Nephron (organoid): Measurements from ENCODE around the gene CRYBG3.

Source experiments
- H3K27ac Mint-ChIP-seq, 3 experiments: 2 replicates each; pipeline ENCODE4 v1.8.0; 2020; ENCODE audit warnings: mixed read lengths in 3 of 3, mild to moderate bottlenecking in 2 of 3, moderate library complexity in 1 of 3
- H3K27me3 Mint-ChIP-seq: 2 replicates; pipeline ENCODE4 v1.8.0; 2021; ENCODE audit warnings: low read depth, mild to moderate bottlenecking, moderate library complexity, mixed read lengths
- H3K36me3 Mint-ChIP-seq: 2 replicates; pipeline ENCODE4 v1.8.0; 2020; ENCODE audit warnings: low read depth, mixed read lengths
- H3K4me1 Mint-ChIP-seq: 2 replicates; pipeline ENCODE4 v1.8.0; 2020; ENCODE audit warnings: mixed read lengths
- H3K4me3 Mint-ChIP-seq, 3 experiments: 2 replicates each; pipeline ENCODE4 v1.8.0; 2020; ENCODE audit warnings: mild to moderate bottlenecking in 3 of 3, mixed read lengths in 3 of 3, moderate library complexity in 2 of 3
- H3K9me3 Mint-ChIP-seq: 2 replicates; pipeline ENCODE4 v1.8.0; 2020; ENCODE audit warnings: mixed read lengths
- CTCF ChIP-seq, 3 experiments: fragments of 200-600 bp; sonication (generic); IDR thresholded peaks; one replicate each; pipeline ENCODE4 v1.5.0; 2021; ENCODE audit warnings: antibody characterized with exemption in 3 of 3; ENCODE audit not compliant: unreplicated experiment in 3 of 3

Gene CRYBG3

GRCh38 chr3:97987306-97987705, 165.5 kb downstream of the CRYBG3 start:
- Mint-ChIP-seq H3K27me3 (peaks cover 3% of the 10 kb centered on the region), H3K9me3 (no peaks in the 10 kb centered on the region), H3K27ac (no peak overlapping the region), H3K4me3 (no peak overlapping the region), H3K4me1 (peaks cover 17% of the 10 kb centered on the region), H3K36me3 (no peaks in the 10 kb centered on the region)
- no peak for TF ChIP-seq CTCF (IDR thresholded peaks at IDR 0.05; ENCODE audit: unreplicated experiment in 3 of 3)

GRCh38 chr3:97988784-97989568, 167.2 kb downstream of the CRYBG3 start:
- no peak for TF ChIP-seq CTCF (IDR thresholded peaks at IDR 0.05; ENCODE audit: unreplicated experiment in 3 of 3)
- H3K4me3 Mint-ChIP-seq: no peak overlapping the region
- peaks cover 3% of the 10 kb centered on the region for H3K27me3 Mint-ChIP-seq
- H3K9me3 Mint-ChIP-seq: no peaks in the 10 kb centered on the region
- H3K4me1 Mint-ChIP-seq: peaks cover 5% of the 10 kb centered on the region
- H3K27ac Mint-ChIP-seq: no peak overlapping the region
- H3K36me3 Mint-ChIP-seq: no peaks in the 10 kb centered on the region

GRCh38 chr3:97990624-97991292, 168.9 kb downstream of the CRYBG3 start:
- no peak for TF ChIP-seq CTCF (IDR thresholded peaks at IDR 0.05; ENCODE audit: unreplicated experiment in 3 of 3)
- Mint-ChIP-seq H3K4me3 (no peak overlapping the region), H3K27me3 (peaks cover 3% of the 10 kb centered on the region), H3K27ac (no peak overlapping the region), H3K4me1 (no peaks in the 10 kb centered on the region), H3K36me3 (no peaks in the 10 kb centered on the region), H3K9me3 (no peaks in the 10 kb centered on the region)

GRCh38 chr3:97991293-97991682, 169.5 kb downstream of the CRYBG3 start:
- Mint-ChIP-seq H3K9me3 (no peaks in the 10 kb centered on the region), H3K27me3 (peaks cover 3% of the 10 kb centered on the region), H3K36me3 (no peaks in the 10 kb centered on the region), H3K4me1 (no peaks in the 10 kb centered on the region), H3K27ac (no peak overlapping the region), H3K4me3 (no peak overlapping the region)
- no peak for TF ChIP-seq CTCF (IDR thresholded peaks at IDR 0.05; ENCODE audit: unreplicated experiment in 3 of 3)

- no peaks in the 10 kb centered on the region for H3K9me3 Mint-ChIP-seq
- TF ChIP-seq CTCF (IDR thresholded peaks at IDR 0.05; ENCODE audit: unreplicated experiment in 3 of 3): no peak
- H3K27me3 Mint-ChIP-seq: peaks cover 3% of the 10 kb centered on the region
- H3K27ac Mint-ChIP-seq: no peak overlapping the region
- no peaks in the 10 kb centered on the region for H3K36me3 Mint-ChIP-seq
- no peak overlapping the region for H3K4me3 Mint-ChIP-seq
- no peaks in the 10 kb centered on the region for H3K4me1 Mint-ChIP-seq
Observed at GRCh38 chr3:97992547-97993173, 170.8 kb downstream of the CRYBG3 start.
